Endodermal cell (in vitro differentiated cells): Measurements from ENCODE around the gene SPINT1. TPM values are rescaled to one million over a fixed set of nuclear protein-coding genes. Genes with fewer than 3 reads are reported as not detected.

Source experiments
- DNase-seq: peaks from one replicate; pipeline ENCODE4 v3.0.0-alpha.2; 2017
- H3K27ac ChIP-seq: 2 replicates; pipeline ENCODE4 v1.5.1; 2013; ENCODE audit warnings: mild to moderate bottlenecking, low read depth, low read length, moderate library complexity
- H3K27me3 ChIP-seq: 2 replicates; pipeline ENCODE4 v1.6.1; 2013; ENCODE audit warnings: mild to moderate bottlenecking, low read length, moderate library complexity; ENCODE audit not compliant: insufficient read depth, control insufficient read depth, poor library complexity, severe bottlenecking
- H3K36me3 ChIP-seq: 2 replicates; pipeline ENCODE4 v1.7.0; 2013; ENCODE audit warnings: mild to moderate bottlenecking, low read length, moderate library complexity; ENCODE audit not compliant: control insufficient read depth, insufficient read depth
- H3K4me1 ChIP-seq: one replicate; pipeline ENCODE4 v1.7.0; 2013; ENCODE audit warnings: low read length; ENCODE audit not compliant: control insufficient read depth, insufficient read depth
- H3K4me3 ChIP-seq: 2 replicates; pipeline ENCODE4 v1.5.1; 2013; ENCODE audit warnings: mild to moderate bottlenecking, low read length, moderate library complexity
- H3K9ac ChIP-seq: 2 replicates; pipeline ENCODE4 v1.6.1; 2013; ENCODE audit warnings: mild to moderate bottlenecking, low read length, moderate library complexity; ENCODE audit not compliant: poor library complexity, severe bottlenecking; ENCODE audit errors: extremely low read depth
- H3K9me3 ChIP-seq: 2 replicates; pipeline ENCODE4 v1.6.1; 2013; ENCODE audit warnings: mild to moderate bottlenecking, low read length, moderate library complexity; ENCODE audit not compliant: control insufficient read depth
- H3K27ac Mint-ChIP-seq: 2 replicates; pipeline ENCODE4 v1.8.0; 2020; ENCODE audit warnings: mixed read lengths
- H3K27me3 Mint-ChIP-seq: 2 replicates; pipeline ENCODE4 v1.8.0; 2021; ENCODE audit warnings: mild to moderate bottlenecking, mixed read lengths; ENCODE audit not compliant: insufficient read depth
- H3K36me3 Mint-ChIP-seq: 2 replicates; pipeline ENCODE4 v1.8.0; 2020; ENCODE audit warnings: low read depth, mixed read lengths
- H3K4me1 Mint-ChIP-seq: 2 replicates; pipeline ENCODE4 v1.8.0; 2020; ENCODE audit warnings: mixed read lengths
- H3K4me3 Mint-ChIP-seq: 2 replicates; pipeline ENCODE4 v1.8.0; 2020; ENCODE audit warnings: mild to moderate bottlenecking, moderate library complexity, mixed read lengths
- H3K9me3 Mint-ChIP-seq: 2 replicates; pipeline ENCODE4 v1.8.0; 2020; ENCODE audit warnings: mild to moderate bottlenecking, mixed read lengths
- CTCF ChIP-seq: fragments of 200-600 bp; sonication (generic); conservative IDR thresholded peaks from 2 replicates; pipeline ENCODE4 v1.5.0; 2021; ENCODE audit warnings: antibody characterized with exemption, mild to moderate bottlenecking
- WGBS, 2 experiments: methylation state at CpG; one replicate each; pipeline versions ENCODE4 v1.1.5 to v1.1.7; 2013; ENCODE audit warnings: missing lambda C conversion rate in 2 of 2, mixed read lengths in 1 of 2; ENCODE audit not compliant: insufficient coverage in 1 of 2, insufficient read length in 1 of 2; 5-methylcytosine and 5-hydroxymethylcytosine counted together
- total RNA-seq, 2 donors: library from RNA; stranded (reverse); fragmentation: NEBNext Ultra II Directional in 1 of 2; extraction: Animal tissue kit (Norgen Biotek cat#: 25700) in 1 of 2; gene quantifications; 2 replicates in 1 of 2; 3 replicates in 1 of 2; pipeline ENCODE4 v1.2.1, GENCODE V29; 2021

The SPINT1 gene
- total RNA-seq, 2 donors from 2014 or later, result 129 to 141 TPM

- no peak overlapping the region for H3K4me3 Mint-ChIP-seq
- H3K27me3 ChIP-seq, result no peaks in the 10 kb centered on the region
- H3K9me3 ChIP-seq, result no peaks in the 10 kb centered on the region
- no peak overlapping the region for H3K9ac ChIP-seq
- H3K27ac ChIP-seq, result no peak overlapping the region
- no peaks in the 10 kb centered on the region for H3K9me3 Mint-ChIP-seq
- WGBS, 2 experiments, result 93 to 96% methylated on average over 4 of the region's 5 CpGs
- H3K4me1 Mint-ChIP-seq, result peaks cover 36% of the 10 kb centered on the region
- no peak for TF ChIP-seq CTCF
- H3K27ac Mint-ChIP-seq, result no peak overlapping the region
- no peaks in the 10 kb centered on the region for H3K27me3 Mint-ChIP-seq
- no peaks in the 10 kb centered on the region for H3K4me1 ChIP-seq
- no peak for DNase-seq
- H3K4me3 ChIP-seq, result no peak overlapping the region
- H3K36me3 ChIP-seq, result peaks cover 6% of the 10 kb centered on the region
- peaks cover 28% of the 10 kb centered on the region for H3K36me3 Mint-ChIP-seq
Observed at GRCh38 chr15:40796512-40796911, 47.3 kb upstream of the SPINT1 start.

- peaks cover 21% of the 10 kb centered on the region for H3K36me3 Mint-ChIP-seq
- H3K27me3 ChIP-seq, result no peaks in the 10 kb centered on the region
- no peaks in the 10 kb centered on the region for H3K27me3 Mint-ChIP-seq
- no peaks in the 10 kb centered on the region for H3K4me1 ChIP-seq
- no peak for DNase-seq
- H3K9ac ChIP-seq, result no peak overlapping the region
- no peak overlapping the region for H3K4me3 ChIP-seq
- no peaks in the 10 kb centered on the region for H3K9me3 Mint-ChIP-seq
- H3K27ac ChIP-seq, result no peak overlapping the region
- H3K9me3 ChIP-seq, result no peaks in the 10 kb centered on the region
- 84 to 100% methylated on average over 1 to 3 of the region's 3 CpGs for WGBS, 2 experiments
- H3K27ac Mint-ChIP-seq, result peak overlapping the region; percentile 59
- no peaks in the 10 kb centered on the region for H3K36me3 ChIP-seq
- peak overlapping the region; percentile 30 for H3K4me3 Mint-ChIP-seq
- no peak for TF ChIP-seq CTCF
- peaks cover 30% of the 10 kb centered on the region for H3K4me1 Mint-ChIP-seq
Observed at GRCh38 chr15:40799523-40799922, 44.3 kb upstream of the SPINT1 start.

GRCh38 chr15:40803076-40803475 lies 40.8 kb upstream of the SPINT1 start:
- H3K27me3 Mint-ChIP-seq, result no peaks in the 10 kb centered on the region
- no peak overlapping the region for H3K4me3 Mint-ChIP-seq
- H3K36me3 ChIP-seq, result no peaks in the 10 kb centered on the region
- no peaks in the 10 kb centered on the region for H3K9me3 Mint-ChIP-seq
- TF ChIP-seq CTCF, result no peak
- no peaks in the 10 kb centered on the region for H3K9me3 ChIP-seq
- H3K27ac ChIP-seq, result no peak overlapping the region
- no peak for DNase-seq
- H3K4me1 ChIP-seq, result no peaks in the 10 kb centered on the region
- peaks cover 28% of the 10 kb centered on the region for H3K4me1 Mint-ChIP-seq
- H3K27ac Mint-ChIP-seq, result no peak overlapping the region
- H3K9ac ChIP-seq, result no peak overlapping the region
- peaks cover 19% of the 10 kb centered on the region for H3K36me3 Mint-ChIP-seq
- WGBS, 2 experiments, result 80 to 99% methylated on average over 1 to 2 of the region's 2 CpGs
- no peaks in the 10 kb centered on the region for H3K27me3 ChIP-seq
- H3K4me3 ChIP-seq, result no peak overlapping the region
